Central memory CD8-positive, alpha-beta T cell (primary cell): Measurements from ENCODE around the gene ZNF473.
"Not testable (repeated sequence)": the region's sequence is repeated elsewhere in the genome, so short reads cannot be mapped to it uniquely, and the experiment has no call there.

Experiments used
- ATAC-seq: fragments of 150-1000 bp; cut with Tn5 transposase; replicated peaks from 2 replicates; pipeline ENCODE4 v1.10.0; 2022; ENCODE audit warnings: mild to moderate bottlenecking, moderate FRiP score, moderate number of reproducible peaks; ENCODE audit not compliant: poor library complexity, severe bottlenecking; ENCODE audit errors: extremely low read depth
- DNase-seq, 2 donors: peaks; one replicate each; pipeline ENCODE4 v3.0.0; 2021; ENCODE audit warnings: low spot score in 2 of 2
- H3K27ac Mint-ChIP-seq: one replicate; pipeline ENCODE4 v1.8.0; 2022; ENCODE audit warnings: low read depth, mild to moderate bottlenecking, moderate library complexity, mixed read lengths
- H3K27me3 Mint-ChIP-seq: one replicate; pipeline ENCODE4 v1.8.0; 2022; ENCODE audit warnings: mixed read lengths
- H3K36me3 Mint-ChIP-seq: one replicate; pipeline ENCODE4 v1.8.0; 2022; ENCODE audit warnings: mild to moderate bottlenecking, moderate library complexity, mixed read lengths; ENCODE audit not compliant: insufficient read depth
- H3K4me1 Mint-ChIP-seq: one replicate; pipeline ENCODE4 v1.8.0; 2022; ENCODE audit warnings: mixed read lengths
- H3K4me3 Mint-ChIP-seq: one replicate; pipeline ENCODE4 v1.8.0; 2022; ENCODE audit warnings: mild to moderate bottlenecking, moderate library complexity, mixed read lengths
- H3K9me3 Mint-ChIP-seq: one replicate; pipeline ENCODE4 v1.8.0; 2022; ENCODE audit warnings: mixed read lengths

The ZNF473 gene

DNA sequence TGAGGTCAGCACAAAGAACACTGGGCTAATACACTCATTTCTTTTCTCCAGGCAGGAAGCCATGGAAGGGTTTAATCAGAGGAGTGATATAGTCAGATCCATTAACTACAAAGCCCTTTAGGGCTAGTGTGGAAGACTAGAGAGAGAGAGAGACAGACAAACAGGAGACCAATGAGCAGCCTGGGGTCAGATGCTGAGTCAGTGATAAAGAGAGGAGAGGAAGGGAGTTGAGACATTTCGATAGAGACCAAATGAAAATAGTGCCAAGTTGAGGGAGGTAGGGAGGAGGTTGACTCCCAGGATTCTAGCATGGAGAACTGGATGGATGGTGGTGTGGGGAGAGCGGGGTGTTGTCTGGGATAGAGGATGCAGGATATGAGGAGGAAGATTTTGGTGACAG is 18.2 kb downstream of the ZNF473 start:
- DNase-seq = no peak
- Mint-ChIP-seq H3K4me3 (no peak overlapping the region), H3K27ac (no peak overlapping the region), H3K4me1 (peaks cover 5% of the 10 kb centered on the region), H3K9me3 (peaks cover 12% of the 10 kb centered on the region), H3K36me3 (peaks cover 38% of the 10 kb centered on the region), H3K27me3 (no peaks in the 10 kb centered on the region)
- ATAC-seq = no peak

DNA sequence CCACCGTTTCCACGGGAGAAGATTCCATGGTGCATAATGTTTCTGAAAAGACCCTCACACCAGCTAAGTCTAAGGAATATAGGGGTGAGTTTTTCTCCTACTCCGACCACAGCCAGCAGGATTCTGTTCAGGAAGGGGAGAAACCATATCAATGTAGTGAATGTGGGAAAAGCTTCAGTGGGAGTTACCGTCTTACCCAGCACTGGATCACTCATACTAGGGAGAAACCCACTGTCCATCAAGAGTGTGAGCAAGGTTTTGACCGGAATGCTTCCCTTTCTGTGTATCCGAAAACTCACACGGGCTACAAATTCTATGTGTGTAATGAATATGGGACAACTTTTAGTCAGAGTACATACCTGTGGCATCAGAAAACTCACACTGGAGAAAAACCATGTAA is 19.1 kb downstream of the ZNF473 start:
- peaks cover 33% of the 10 kb centered on the region for H3K36me3 Mint-ChIP-seq
- no peak for ATAC-seq
- H3K27me3 Mint-ChIP-seq = no peaks in the 10 kb centered on the region
- no peak overlapping the region for H3K27ac Mint-ChIP-seq
- H3K9me3 Mint-ChIP-seq = peaks cover 12% of the 10 kb centered on the region
- no peak overlapping the region for H3K4me3 Mint-ChIP-seq
- DNase-seq = no peak
- peaks cover under 1% of the 10 kb centered on the region for H3K4me1 Mint-ChIP-seq

DNA sequence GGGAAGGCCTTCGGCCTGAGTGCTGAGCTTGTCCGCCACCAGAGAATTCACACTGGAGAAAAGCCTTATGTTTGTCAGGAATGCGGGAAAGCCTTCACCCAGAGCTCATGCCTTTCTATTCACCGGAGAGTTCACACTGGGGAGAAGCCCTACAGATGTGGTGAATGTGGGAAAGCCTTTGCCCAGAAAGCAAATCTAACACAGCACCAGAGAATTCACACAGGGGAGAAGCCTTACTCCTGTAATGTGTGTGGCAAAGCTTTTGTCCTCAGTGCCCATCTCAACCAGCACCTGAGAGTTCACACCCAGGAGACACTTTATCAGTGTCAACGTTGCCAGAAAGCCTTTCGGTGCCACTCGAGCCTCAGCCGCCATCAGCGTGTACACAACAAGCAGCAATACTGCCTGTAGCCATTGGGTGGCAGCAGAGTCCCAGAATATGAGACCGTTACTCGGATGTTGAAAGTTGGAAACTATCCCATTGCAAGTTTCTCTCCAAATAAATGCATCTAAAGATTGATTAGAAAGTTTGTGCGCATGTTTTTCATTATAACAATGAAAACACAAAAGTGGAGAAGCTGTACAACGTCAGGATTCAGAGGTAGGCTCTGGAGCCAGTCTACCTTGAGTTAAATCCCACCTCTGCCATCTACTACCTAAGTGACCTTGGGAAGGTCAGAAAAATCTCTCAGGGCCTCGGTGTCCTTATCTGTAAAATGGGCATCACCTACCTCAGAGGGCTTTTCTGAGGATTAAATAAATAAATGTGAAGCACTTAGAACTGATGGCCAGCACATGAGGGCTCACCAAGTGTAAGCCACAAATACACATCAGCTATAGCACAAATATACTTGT is 21.1 kb downstream of the ZNF473 start:
- ATAC-seq = no peak
- peaks cover 22% of the 10 kb centered on the region for H3K36me3 Mint-ChIP-seq
- H3K9me3 Mint-ChIP-seq = peaks cover 12% of the 10 kb centered on the region

DNA sequence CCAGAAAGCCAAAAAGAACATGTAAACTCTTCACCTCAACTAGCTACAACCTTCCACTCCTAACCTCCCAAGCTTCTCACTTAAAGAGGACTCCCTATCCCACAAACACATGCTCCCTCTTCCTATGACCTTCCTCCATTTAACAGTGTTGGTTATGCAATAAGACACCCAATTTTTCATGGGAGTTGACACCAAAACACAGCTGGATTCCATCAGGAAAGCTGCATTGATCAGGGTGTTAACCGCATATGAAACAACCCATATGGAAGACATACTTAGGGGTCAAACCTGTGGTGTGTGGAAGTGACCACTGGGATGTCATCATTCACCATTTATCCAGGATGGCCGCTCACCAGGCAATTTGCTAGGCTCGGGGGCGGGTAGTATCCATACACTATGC is 21.9 kb downstream of the ZNF473 start:
- Mint-ChIP-seq H3K36me3 (peaks cover 20% of the 10 kb centered on the region), H3K4me3 (no peak overlapping the region), H3K27ac (no peak overlapping the region), H3K4me1 (peaks cover 14% of the 10 kb centered on the region), H3K9me3 (peaks cover 12% of the 10 kb centered on the region), H3K27me3 (no peaks in the 10 kb centered on the region)
- DNase-seq = no peak
- no peak for ATAC-seq

More for the DNA sequence above, 21.1 kb downstream of the ZNF473 start:
- peak; percentile 24 to 47 for DNase-seq
- peaks cover 14% of the 10 kb centered on the region for H3K4me1 Mint-ChIP-seq
- H3K27ac Mint-ChIP-seq = no peak overlapping the region
- no peak overlapping the region for H3K4me3 Mint-ChIP-seq
- H3K27me3 Mint-ChIP-seq = no peaks in the 10 kb centered on the region

DNA sequence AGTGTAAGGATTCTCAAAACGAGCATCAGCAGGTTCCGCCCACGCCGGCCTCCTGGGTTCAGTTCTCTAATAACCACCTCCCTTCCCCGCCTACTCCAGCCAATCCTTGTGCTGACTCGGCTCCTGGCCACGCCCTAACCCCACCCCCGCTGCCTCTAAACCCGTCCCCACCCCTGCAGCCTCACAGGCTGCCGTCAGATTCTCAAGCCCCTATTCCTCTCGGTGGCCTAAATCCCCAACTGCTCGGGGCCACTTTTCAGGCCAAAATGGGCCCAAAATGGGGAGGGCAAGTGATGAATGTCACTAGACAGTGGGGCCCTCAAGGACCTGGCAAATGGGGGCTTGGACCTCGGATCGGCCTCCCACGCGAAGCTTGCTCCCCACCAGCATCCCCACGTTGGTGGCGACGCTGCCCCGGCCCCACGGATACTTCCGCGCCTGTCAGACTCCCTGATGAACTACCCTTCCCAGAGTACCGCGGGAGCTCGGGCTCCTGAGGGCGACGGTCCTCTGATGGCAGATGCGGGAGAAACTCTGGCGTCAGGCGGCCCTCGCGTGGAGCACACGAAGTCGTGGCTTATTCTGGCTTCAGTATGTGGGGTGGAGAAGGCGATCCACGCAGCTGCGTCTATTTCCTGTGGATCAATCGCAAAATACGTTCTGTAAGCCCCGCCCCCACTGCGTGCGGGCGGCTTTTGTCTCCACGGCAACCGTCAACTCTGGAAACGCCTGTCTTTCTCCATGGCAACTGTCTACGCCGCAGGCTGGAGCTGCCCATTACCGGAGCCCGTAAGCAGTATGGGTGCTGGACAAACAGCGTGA is 24.8 kb downstream of the ZNF473 start:
- peaks cover 14% of the 10 kb centered on the region for H3K4me1 Mint-ChIP-seq
- peak overlapping the region; percentile 87 for H3K4me3 Mint-ChIP-seq
- H3K27me3 Mint-ChIP-seq = no peaks in the 10 kb centered on the region
- peak overlapping the region; percentile 91 for H3K27ac Mint-ChIP-seq
- ATAC-seq (peak; percentile 90), DNase-seq (peak; percentile 65 to 70)
- H3K9me3 Mint-ChIP-seq = no peaks in the 10 kb centered on the region
- peaks cover 2% of the 10 kb centered on the region for H3K36me3 Mint-ChIP-seq

DNA sequence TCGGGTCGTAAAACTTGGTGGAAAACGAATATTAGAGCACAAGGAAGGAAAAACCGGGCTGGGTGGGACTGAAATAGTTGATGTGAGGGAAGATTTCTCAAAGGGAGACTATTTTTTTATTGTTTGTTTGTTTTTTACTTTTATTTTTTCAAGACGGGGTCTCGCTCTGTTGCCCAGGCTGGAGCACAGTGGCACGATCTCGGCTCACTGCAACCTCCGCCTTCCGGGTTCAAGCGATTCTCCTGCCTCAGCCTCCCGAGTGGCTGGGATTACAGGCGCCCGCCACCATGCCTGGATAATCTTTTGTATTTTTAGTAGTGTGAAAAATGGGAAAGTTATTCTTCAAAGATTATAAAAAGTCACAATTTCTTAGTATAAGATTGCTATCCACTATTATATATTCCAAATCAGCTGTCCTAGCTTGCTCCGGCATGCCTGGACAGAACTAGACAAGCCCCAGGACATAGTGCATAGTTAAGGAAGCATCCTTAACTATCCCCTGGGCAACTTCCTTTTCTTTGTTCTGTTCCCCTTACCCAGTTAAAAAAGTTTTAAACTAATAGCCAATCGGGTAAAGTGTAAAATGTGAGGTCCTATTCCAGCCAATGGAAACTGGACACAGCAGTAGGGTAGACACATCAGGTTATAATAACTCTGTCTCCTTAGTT is 25.6 kb downstream of the ZNF473 start:
- H3K4me3 Mint-ChIP-seq = peak overlapping the region; percentile 87
- ATAC-seq = not testable (repeated sequence)

DNA sequence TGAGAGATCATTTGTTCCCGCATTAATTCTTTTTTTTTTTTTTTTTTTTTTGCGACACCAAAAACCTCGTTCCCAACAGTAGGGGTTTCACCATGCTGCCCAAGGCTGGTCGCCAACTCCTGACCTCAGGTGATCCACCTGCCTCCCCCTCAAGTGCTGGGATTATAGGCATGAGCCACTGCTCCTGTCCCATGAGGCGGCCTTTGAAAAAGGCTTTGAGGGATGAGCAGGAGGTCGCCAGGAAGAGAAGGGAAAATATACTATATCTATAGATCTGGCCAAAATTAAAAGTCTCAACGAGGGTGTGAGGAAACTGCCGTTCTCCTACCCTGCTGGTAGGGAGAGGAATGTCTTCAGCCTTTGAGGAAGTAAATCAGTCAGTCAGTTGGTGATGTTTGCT is 26.2 kb downstream of the ZNF473 start:
- no peak for DNase-seq
- Mint-ChIP-seq H3K36me3 (peaks cover 2% of the 10 kb centered on the region), H3K27me3 (no peaks in the 10 kb centered on the region), H3K9me3 (no peaks in the 10 kb centered on the region), H3K4me1 (peaks cover 14% of the 10 kb centered on the region), H3K27ac (no peak overlapping the region), H3K4me3 (no peak overlapping the region)
- ATAC-seq = no peak

More for the DNA sequence above, 25.6 kb downstream of the ZNF473 start:
- H3K9me3 Mint-ChIP-seq, H3K27me3 Mint-ChIP-seq, DNase-seq, H3K36me3 Mint-ChIP-seq: not testable (repeated sequence)
- Mint-ChIP-seq H3K4me1 (peaks cover 14% of the 10 kb centered on the region), H3K27ac (peak overlapping the region; percentile 91)

DNA sequence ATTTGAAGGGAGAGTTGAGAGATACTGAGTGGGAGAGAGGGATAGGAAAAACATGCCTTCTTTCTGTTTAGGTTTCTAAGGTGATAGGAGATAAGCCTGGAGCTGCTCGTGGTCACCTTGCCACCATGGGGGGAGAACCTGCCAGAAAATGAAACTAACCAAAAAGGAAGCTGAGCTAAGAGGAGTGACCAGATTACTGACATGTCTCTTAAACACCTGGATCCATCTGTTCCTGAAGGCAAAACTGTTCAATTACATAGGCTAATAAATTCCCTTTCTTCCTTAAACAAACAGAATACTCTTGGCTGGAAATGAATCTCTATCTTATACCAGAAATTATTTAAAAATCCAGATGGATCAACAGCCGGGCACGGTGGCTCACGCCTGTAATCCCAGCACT is 27.3 kb downstream of the ZNF473 start:
- Mint-ChIP-seq H3K9me3 (no peaks in the 10 kb centered on the region), H3K27me3 (no peaks in the 10 kb centered on the region), H3K36me3 (peaks cover 2% of the 10 kb centered on the region), H3K4me3 (no peak overlapping the region), H3K27ac (no peak overlapping the region), H3K4me1 (peaks cover 14% of the 10 kb centered on the region)
- ATAC-seq (no peak), DNase-seq (no peak)

DNA sequence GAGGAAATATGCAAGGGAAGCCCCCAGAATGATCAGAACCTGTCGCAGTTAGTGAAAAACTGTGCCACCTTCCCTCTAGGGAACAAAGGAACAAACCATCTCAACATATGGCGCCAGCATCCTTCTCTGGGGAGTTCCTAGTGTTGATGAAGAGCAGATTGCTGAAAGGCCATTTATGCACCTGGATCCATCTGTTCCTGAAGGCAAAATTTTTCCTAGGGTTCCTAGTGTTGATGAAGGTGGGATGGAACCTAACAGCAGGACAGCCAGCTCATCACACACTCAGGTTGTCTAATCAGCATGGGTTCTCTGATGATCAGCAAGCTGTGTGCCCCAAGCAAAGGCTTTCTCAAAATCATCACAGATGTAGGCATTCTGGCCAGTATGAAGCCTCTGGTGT is 32.6 kb downstream of the ZNF473 start:
- Mint-ChIP-seq H3K36me3 (no peaks in the 10 kb centered on the region), H3K27ac (no peak overlapping the region), H3K4me1 (no peaks in the 10 kb centered on the region), H3K9me3 (no peaks in the 10 kb centered on the region), H3K4me3 (no peak overlapping the region), H3K27me3 (no peaks in the 10 kb centered on the region)
- ATAC-seq = no peak
- DNase-seq = no peak

DNA sequence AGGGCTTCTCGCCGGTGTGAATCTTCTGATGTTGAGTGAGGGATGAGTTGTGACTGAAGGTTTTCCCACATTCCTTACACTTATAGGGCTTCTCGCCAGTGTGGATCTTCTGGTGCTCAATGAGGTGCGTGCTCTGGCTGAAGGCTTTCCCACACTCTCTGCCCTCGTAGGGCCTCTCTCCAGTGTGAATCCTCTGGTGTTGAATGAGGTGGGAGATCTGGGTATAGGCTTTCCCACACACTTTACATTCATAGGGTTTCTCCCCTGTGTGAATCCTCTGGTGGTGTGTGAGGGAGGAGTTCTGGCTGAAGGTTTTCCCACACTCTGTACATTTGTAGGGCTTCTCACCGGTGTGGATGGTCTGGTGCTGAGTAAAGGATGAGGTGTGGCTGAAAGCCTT is 33.2 kb downstream of the ZNF473 start:
- ATAC-seq (no peak), DNase-seq (no peak)
- no peaks in the 10 kb centered on the region for H3K36me3 Mint-ChIP-seq
- H3K27ac Mint-ChIP-seq = no peak overlapping the region
- no peaks in the 10 kb centered on the region for H3K9me3 Mint-ChIP-seq
- H3K4me1 Mint-ChIP-seq = no peaks in the 10 kb centered on the region
- no peak overlapping the region for H3K4me3 Mint-ChIP-seq
- peaks cover 2% of the 10 kb centered on the region for H3K27me3 Mint-ChIP-seq

DNA sequence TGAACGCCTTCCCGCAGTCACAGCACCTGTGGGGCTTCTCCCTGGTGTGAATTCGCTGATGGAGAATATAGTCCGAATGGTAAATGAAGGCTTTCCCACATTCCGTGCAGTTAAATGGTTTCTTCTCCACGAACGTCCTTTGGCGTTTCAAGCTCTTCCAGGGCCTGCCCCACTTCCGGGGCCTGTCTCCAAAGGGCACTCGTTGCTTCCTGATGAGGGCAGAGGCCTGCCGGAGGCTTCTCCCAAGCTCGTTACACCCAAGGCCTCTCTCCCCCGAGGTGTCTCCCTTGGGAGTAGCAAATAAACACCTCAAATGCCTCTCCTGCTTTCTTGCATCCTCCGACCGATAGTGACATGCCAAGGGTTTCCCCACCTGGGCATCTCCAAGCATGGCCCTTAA is 34.3 kb downstream of the ZNF473 start:
- Mint-ChIP-seq H3K4me3 (no peak overlapping the region), H3K4me1 (no peaks in the 10 kb centered on the region), H3K9me3 (no peaks in the 10 kb centered on the region), H3K36me3 (no peaks in the 10 kb centered on the region), H3K27me3 (peaks cover 12% of the 10 kb centered on the region), H3K27ac (no peak overlapping the region)
- ATAC-seq (no peak), DNase-seq (no peak)

DNA sequence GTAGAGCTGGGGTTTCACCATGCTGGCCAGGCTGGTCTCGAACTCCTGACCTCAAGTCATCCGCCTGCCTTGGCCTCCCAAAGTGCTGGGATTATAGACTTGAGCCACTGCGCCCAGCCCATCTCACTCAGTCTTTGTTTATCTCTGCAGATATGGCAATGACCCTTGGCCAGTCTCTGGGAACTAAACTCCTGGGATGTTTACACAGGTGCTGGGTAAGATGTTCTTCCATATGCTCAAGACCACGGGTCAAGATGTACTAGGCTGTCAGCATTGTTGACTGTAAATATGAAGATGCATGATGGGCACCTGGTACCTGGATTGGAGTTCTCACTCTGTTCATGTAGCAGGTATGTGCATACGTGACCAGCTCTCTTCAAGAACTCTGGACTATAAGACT is 35.8 kb downstream of the ZNF473 start:
- no peak for ATAC-seq
- Mint-ChIP-seq H3K4me3 (no peak overlapping the region), H3K27me3 (peaks cover 24% of the 10 kb centered on the region), H3K9me3 (no peaks in the 10 kb centered on the region), H3K4me1 (no peaks in the 10 kb centered on the region), H3K27ac (no peak overlapping the region), H3K36me3 (no peaks in the 10 kb centered on the region)
- no peak for DNase-seq
